Neural cell (in vitro differentiated cells): Measurements from ENCODE around the gene ACCSL.

Experiments used
- EP300 ChIP-seq: fragments of 450-650 bp; conservative IDR thresholded peaks from 2 replicates; pipeline ENCODE4 v1.6.1; 2014; ENCODE audit warnings: antibody characterized with exemption, mild to moderate bottlenecking, moderate library complexity; ENCODE audit not compliant: poor library complexity, severe bottlenecking
- EZH2 ChIP-seq: fragments of 200-600, 300-800 bp; shearing (Covaris generic), sonication (generic); IDR thresholded peaks from 2 replicates; pipeline ENCODE4 v1.6.1; 2014; ENCODE audit warnings: antibody characterized with exemption, low read length, borderline replicate concordance, mild to moderate bottlenecking; ENCODE audit not compliant: insufficient read depth, poor library complexity, severe bottlenecking
- MXI1 ChIP-seq: fragments of 450-650 bp; conservative IDR thresholded peaks from 2 replicates; pipeline ENCODE4 v1.6.1; 2014; ENCODE audit warnings: antibody characterized with exemption, mild to moderate bottlenecking; ENCODE audit not compliant: poor library complexity, severe bottlenecking
- POLR2AphosphoS5 ChIP-seq: IDR thresholded peaks from 2 replicates; pipeline ENCODE4 v1.6.1; 2012
- RAD21 ChIP-seq: fragments of 450-650 bp; conservative IDR thresholded peaks from 2 replicates; pipeline ENCODE4 v1.6.1; 2014; ENCODE audit warnings: antibody characterized with exemption, mild to moderate bottlenecking, moderate library complexity
- SMC3 ChIP-seq: fragments of 450-650 bp; conservative IDR thresholded peaks from 2 replicates; pipeline ENCODE4 v1.6.1; 2014; ENCODE audit warnings: antibody characterized with exemption, mild to moderate bottlenecking, moderate library complexity; ENCODE audit not compliant: poor library complexity
- TAF1 ChIP-seq: IDR thresholded peaks from 2 replicates; pipeline ENCODE4 v1.6.1; 2012; ENCODE audit warnings: low read depth
- TF ChIP-seq, protein P1 (sequence below): fragments of 450-650 bp; IDR thresholded peaks from 2 replicates; pipeline ENCODE4 v1.5.1; 2014; ENCODE audit warnings: antibody characterized with exemption, mild to moderate bottlenecking, moderate library complexity; ENCODE audit not compliant: poor library complexity, severe bottlenecking
- TF ChIP-seq, protein P2 (sequence below): IDR thresholded peaks from 2 replicates; pipeline ENCODE4 v1.6.1; 2012; ENCODE audit warnings: borderline replicate concordance

DNA sequence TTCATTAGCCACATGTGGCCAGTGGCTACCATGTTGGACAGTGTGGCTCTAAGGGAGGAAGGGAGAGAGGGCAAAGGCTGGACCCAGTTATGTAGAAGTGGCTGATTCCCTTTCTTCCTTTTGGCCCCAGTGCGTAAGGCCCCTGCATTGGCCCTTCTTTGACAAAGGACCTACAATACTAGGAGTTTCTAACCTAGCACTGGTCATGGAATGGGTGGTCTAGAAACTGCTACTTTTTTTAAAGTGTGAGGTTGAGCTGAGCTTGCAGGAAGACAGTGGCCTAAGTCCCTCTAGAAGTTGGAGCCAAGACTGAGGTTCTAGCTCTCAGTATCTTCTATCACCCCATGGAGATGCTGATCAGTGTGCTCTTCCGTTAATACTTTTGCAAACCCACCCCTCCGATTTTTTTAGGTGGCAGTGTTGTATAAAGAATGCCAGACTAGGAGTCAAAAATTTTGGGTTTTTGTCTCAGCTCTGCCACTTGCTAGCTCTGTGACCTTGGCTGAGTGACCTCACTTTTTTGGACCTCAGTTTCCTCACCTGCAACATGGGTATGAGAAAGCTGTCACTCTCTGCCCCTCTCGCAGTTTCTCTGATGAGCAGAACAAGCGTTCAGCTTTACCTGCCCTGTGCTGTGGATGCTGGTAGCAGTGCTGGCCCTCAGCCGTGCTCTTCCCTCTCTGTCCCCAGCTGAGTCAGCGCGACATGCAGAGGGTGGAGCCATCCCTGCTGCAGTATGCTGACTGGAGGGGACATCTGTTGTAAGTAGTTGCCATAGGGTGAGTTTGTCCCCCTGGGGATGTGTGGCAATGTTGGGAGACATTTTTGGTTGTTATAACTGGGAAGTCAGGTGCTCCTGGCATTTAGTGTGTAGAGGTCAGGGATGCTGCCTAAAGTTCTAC lies 25.2 kb downstream of the ACCSL start:
- TF ChIP-seq, protein P1, sequence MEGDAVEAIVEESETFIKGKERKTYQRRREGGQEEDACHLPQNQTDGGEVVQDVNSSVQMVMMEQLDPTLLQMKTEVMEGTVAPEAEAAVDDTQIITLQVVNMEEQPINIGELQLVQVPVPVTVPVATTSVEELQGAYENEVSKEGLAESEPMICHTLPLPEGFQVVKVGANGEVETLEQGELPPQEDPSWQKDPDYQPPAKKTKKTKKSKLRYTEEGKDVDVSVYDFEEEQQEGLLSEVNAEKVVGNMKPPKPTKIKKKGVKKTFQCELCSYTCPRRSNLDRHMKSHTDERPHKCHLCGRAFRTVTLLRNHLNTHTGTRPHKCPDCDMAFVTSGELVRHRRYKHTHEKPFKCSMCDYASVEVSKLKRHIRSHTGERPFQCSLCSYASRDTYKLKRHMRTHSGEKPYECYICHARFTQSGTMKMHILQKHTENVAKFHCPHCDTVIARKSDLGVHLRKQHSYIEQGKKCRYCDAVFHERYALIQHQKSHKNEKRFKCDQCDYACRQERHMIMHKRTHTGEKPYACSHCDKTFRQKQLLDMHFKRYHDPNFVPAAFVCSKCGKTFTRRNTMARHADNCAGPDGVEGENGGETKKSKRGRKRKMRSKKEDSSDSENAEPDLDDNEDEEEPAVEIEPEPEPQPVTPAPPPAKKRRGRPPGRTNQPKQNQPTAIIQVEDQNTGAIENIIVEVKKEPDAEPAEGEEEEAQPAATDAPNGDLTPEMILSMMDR = no peak
- TF ChIP-seq RAD21 (no peak), POLR2AphosphoS5 (no peak), EP300 (no peak), EZH2 (no peak), TAF1 (no peak), MXI1 (no peak), SMC3 (no peak)
- TF ChIP-seq, protein P2, sequence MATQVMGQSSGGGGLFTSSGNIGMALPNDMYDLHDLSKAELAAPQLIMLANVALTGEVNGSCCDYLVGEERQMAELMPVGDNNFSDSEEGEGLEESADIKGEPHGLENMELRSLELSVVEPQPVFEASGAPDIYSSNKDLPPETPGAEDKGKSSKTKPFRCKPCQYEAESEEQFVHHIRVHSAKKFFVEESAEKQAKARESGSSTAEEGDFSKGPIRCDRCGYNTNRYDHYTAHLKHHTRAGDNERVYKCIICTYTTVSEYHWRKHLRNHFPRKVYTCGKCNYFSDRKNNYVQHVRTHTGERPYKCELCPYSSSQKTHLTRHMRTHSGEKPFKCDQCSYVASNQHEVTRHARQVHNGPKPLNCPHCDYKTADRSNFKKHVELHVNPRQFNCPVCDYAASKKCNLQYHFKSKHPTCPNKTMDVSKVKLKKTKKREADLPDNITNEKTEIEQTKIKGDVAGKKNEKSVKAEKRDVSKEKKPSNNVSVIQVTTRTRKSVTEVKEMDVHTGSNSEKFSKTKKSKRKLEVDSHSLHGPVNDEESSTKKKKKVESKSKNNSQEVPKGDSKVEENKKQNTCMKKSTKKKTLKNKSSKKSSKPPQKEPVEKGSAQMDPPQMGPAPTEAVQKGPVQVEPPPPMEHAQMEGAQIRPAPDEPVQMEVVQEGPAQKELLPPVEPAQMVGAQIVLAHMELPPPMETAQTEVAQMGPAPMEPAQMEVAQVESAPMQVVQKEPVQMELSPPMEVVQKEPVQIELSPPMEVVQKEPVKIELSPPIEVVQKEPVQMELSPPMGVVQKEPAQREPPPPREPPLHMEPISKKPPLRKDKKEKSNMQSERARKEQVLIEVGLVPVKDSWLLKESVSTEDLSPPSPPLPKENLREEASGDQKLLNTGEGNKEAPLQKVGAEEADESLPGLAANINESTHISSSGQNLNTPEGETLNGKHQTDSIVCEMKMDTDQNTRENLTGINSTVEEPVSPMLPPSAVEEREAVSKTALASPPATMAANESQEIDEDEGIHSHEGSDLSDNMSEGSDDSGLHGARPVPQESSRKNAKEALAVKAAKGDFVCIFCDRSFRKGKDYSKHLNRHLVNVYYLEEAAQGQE = no peak
